ENCODE measurements around the gene OR10H5. TPM values are rescaled to one million over a fixed set of nuclear protein-coding genes. Genes with fewer than 3 reads are reported as not detected.

The OR10H5 gene
- total RNA-seq, 1 donor: not detected

- TF ChIP-seq, protein P1, sequence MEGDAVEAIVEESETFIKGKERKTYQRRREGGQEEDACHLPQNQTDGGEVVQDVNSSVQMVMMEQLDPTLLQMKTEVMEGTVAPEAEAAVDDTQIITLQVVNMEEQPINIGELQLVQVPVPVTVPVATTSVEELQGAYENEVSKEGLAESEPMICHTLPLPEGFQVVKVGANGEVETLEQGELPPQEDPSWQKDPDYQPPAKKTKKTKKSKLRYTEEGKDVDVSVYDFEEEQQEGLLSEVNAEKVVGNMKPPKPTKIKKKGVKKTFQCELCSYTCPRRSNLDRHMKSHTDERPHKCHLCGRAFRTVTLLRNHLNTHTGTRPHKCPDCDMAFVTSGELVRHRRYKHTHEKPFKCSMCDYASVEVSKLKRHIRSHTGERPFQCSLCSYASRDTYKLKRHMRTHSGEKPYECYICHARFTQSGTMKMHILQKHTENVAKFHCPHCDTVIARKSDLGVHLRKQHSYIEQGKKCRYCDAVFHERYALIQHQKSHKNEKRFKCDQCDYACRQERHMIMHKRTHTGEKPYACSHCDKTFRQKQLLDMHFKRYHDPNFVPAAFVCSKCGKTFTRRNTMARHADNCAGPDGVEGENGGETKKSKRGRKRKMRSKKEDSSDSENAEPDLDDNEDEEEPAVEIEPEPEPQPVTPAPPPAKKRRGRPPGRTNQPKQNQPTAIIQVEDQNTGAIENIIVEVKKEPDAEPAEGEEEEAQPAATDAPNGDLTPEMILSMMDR (IDR thresholded peaks at IDR 0.05; ENCODE audit: insufficient read depth, low read length): no peak
- no peak overlapping the region for H3K4me3 ChIP-seq (ENCODE audit: low read depth, low read length)
- no peak for DNase-seq (ENCODE audit: low read depth)
Observed at GRCh38 chr19:15850385-15850784, 62.9 kb downstream of the OR10H5 start.

Other genes starting within 250 kb of the OR10H5 start
- gene CYP4F8, start 172.4 kb upstream of the OR10H5 start, total RNA-seq (ENCODE audit: low replicate concordance): not detected in 2 replicates
- gene CYP4F3, start 146.8 kb upstream of the OR10H5 start, total RNA-seq (ENCODE audit: low replicate concordance): not detected in 2 replicates
- gene CYP4F12, start 114.6 kb upstream of the OR10H5 start, total RNA-seq (ENCODE audit: low replicate concordance): not detected in 2 replicates
- not detected in 2 replicates for gene OR10H2, start 59.6 kb upstream of the OR10H5 start, total RNA-seq (ENCODE audit: low replicate concordance)
- not detected in 2 replicates for gene OR10H3, start 49.7 kb upstream of the OR10H5 start, total RNA-seq (ENCODE audit: low replicate concordance)
- gene OR10H1, start 28.0 kb downstream of the OR10H5 start, total RNA-seq (ENCODE audit: low replicate concordance): not detected in 2 replicates
- gene CYP4F2, start 110.4 kb downstream of the OR10H5 start, total RNA-seq (ENCODE audit: low replicate concordance): not detected in 2 replicates
- gene CYP4F11, start 146.9 kb downstream of the OR10H5 start, total RNA-seq (ENCODE audit: low replicate concordance): not detected in 2 replicates
- not detected in 2 replicates for gene OR10H4, start 161.3 kb downstream of the OR10H5 start, total RNA-seq (ENCODE audit: low replicate concordance)

Data from fibroblast of the aortic adventitia (primary cell).